GM19395 (cell line): ENCODE data around the gene AMBN.
A peak's percentile ranks its signal among the peaks of the same experiment; 100 is the strongest.
"Not testable (repeated sequence)": the region's sequence is repeated elsewhere in the genome, so short reads cannot be mapped to it uniquely, and the experiment has no call there.

Source experiments
- ATAC-seq: cut with Tn5 transposase; IDR thresholded peaks from one replicate; pipeline ENCODE4 v1.9.1; 2021; ENCODE audit warnings: mild to moderate bottlenecking, moderate library complexity; ENCODE audit not compliant: unreplicated experiment

Gene AMBN

GRCh38 chr4:70607334-70607853 lies 15.3 kb downstream of the AMBN start:
- no peak for ATAC-seq

GRCh38 chr4:70608324-70608723 lies 16.3 kb downstream of the AMBN start:
- ATAC-seq: no peak

- ATAC-seq: peak; percentile 69
Measured at GRCh38 chr4:70613306-70614183, 21.5 kb downstream of the AMBN start.

DNA sequence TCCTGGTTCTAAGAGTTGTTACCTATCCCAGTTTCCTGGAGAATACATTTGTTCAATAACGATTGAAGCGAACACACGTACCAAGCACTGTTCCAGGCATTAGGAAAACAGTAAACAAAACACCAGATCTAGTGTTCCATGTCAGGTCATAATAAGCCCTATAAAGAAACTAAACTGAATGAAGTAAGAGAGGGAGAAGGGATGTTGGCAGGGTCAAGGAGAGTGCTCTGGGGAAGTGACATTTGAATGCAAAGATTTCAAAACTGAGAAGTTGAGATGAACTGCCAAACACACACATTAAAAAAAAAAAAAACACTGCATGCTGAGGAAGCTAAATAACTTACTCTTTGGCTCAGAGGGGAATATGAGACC lies 22.1 kb downstream of the AMBN start:
- no peak for ATAC-seq

DNA sequence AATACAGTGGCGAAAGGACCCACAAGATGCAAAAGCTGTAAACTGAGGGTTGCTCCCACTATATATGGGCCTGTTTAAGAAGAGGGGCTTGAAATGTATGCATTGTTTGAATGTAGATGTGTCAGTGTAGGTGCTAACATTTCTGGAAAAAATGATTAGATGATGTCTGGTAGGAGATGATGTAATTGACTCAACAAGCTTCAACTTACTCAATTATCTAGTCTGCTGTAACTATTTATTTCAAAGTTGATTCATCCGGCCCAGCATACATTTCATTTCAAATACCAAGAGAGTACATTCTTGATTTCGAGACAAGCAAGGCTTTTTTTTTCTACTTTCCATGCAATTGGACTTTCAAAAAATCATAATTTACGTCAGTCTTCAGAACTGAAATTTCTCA lies 27.2 kb downstream of the AMBN start:
- ATAC-seq: no peak

DNA sequence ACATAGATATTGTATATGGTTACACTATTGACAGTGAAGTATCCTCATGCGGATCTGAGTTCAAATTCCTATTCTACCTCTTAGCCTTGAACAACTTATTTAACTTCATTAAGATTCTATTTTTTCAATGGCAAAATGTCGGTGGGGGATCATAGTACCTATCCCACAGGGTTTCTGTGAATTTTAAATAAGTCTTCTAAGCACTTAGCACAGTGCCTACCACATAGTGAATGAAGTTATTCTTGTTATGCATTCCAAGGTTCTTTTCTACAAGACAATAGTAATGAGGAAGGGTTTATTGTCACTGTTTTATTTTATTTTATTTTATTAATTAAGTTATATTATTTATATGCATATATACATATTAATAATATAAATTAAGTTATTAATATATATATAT lies 27.7 kb downstream of the AMBN start:
- no peak for ATAC-seq

DNA sequence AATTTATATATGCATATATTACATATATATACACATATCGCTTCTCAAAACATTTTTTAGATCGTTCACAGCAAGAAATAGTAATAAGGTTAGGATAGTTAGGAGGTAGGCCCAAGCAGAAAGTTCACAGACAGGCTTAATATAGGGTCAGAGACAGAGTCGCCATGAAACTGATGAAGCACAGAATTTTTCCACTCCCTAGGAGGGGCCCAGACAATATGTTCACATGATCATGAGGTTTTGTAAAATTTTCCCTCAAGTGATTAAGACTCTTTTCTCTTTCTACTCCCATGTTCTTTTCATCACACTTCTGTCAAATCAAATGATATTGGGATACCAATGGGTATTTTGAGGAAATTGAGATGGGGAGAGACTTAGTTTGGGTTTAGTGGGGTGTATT lies 31.3 kb downstream of the AMBN start:
- no peak for ATAC-seq

- ATAC-seq: no peak
Measured at GRCh38 chr4:70624226-70624793, 32.3 kb downstream of the AMBN start.

- ATAC-seq: no peak
Measured at GRCh38 chr4:70627620-70628019, 35.6 kb downstream of the AMBN start.

DNA sequence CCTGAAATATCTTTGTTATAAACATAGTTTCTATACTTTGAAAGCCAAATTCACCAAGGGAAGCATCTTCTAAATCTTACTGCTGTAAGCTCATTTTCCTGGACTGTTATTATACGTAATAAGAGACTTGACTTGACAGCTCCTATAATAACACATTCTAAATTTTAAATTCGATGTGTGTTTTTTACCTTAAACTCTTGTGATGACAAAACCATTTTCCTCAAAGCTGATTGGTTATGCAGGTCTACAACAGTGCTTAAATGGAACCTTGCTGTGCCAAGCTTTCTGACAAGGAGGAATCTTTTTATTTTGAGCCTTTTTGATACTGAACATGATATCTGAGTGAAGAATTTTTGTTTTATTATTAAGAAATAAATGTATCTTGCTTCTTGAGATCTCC lies 36.4 kb downstream of the AMBN start, which contains the start of gene ENAM:
TSS of gene ENAM (plus strand) at position 301 of the 400 bp plus-strand sequence. CDS start 757 bp downstream, outside the sequence.
- no peak for ATAC-seq

GRCh38 chr4:70629469-70630090 lies 37.5 kb downstream of the AMBN start:
- peak; percentile 72 for ATAC-seq

GRCh38 chr4:70630162-70630561 lies 38.1 kb downstream of the AMBN start:
- ATAC-seq: no peak

DNA sequence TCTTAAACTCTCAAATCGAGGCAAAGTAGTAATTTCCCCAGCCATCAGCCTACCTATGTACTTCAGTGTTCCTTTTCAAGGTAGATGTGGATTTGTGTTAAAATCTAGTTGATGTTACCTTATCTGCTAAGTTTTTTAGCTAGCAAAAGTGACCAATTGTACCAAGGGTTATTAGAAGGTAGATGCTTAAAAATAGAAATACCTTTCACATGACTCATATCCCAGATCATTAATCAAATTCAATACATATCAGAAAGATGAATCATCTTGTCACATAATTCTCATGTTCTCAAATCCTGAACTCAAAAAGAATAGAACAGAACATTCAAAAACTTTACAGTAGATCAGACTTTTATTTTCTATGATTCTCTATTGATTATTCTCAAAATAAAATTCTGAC lies 40.0 kb downstream of the AMBN start:
- ATAC-seq: no peak

GRCh38 chr4:70634482-70634881 lies 42.4 kb downstream of the AMBN start:
- no peak for ATAC-seq

GRCh38 chr4:70637239-70637913 lies 45.3 kb downstream of the AMBN start:
- ATAC-seq: peak; percentile 71

DNA sequence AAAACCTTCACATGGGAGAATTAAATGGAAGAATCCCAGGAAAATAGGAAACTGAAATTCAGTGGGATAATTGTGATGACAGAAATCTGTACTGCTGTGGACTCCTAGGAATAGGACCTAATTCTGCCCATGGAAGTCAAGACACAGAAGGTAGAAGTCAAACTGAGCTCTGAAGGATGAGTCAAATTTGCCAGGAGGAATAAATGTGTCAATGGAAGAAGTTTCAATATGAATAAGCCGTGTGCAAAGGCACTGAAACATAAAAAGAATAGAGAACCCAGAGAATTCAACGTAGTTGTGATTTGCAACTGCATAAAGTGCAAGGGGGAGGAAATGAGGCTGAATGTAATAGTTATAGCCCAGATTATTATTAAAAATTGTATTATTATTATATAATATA lies 48.1 kb downstream of the AMBN start:
- peak; percentile 51 for ATAC-seq

DNA sequence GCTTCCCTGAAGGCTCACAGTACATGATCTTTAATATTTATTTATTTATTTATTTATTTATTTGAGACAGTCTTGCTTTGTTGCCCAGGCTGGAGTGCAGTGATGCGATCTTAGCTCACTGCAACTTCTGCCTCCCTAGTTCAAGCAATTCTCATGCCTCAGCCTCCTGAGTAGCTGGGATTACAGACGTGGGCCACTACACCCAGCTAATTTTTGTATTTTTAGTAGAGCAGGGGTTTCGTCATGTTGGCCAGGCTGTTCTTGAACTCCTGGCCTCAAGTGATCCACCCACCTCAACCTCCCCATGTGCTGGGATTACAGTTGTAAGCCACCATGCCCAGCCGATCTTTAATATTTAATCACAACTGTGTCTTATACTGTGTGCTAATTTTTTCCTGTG lies 58.7 kb downstream of the AMBN start:
- not testable (repeated sequence) for ATAC-seq

DNA sequence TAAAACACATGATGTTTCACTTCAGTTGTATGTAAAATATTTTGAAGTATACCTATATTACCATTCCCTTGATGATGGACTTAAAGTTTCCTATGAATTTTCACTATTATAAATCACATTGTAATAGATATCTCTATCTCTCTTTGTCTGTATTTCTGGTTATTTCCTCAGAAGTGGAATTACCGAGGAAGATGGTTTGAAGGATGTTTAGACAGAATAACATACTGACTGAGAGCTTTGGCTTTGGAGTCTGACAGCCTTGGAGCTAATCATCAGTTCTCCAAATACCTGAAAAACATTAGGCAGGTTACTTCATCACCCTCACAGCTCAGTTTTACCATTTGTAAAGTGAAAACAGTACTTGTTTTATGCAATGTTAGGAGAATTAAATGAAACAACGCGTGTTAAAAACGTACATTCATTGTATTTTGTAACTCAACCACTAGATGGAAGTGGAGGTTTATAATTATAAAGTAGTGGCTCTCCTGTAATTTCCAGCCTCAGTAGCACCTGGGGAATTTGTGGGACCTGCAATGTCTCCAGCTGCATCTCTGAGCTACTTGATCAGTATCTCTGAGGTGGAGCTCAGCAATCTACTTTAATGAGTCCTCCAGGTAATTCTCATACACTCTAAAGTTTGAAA lies 59.9 kb downstream of the AMBN start:
- ATAC-seq: no peak

GRCh38 chr4:70654605-70655011 lies 62.6 kb downstream of the AMBN start:
- ATAC-seq: no peak
